Measurements from ENCODE around the gene SPACA9. TPM values are rescaled to one million over a fixed set of nuclear protein-coding genes. Genes with fewer than 3 reads are reported as not detected.

SPACA9 gene
- total RNA-seq, 1 experiment from 2014 or later: 2.5 TPM

DNA sequence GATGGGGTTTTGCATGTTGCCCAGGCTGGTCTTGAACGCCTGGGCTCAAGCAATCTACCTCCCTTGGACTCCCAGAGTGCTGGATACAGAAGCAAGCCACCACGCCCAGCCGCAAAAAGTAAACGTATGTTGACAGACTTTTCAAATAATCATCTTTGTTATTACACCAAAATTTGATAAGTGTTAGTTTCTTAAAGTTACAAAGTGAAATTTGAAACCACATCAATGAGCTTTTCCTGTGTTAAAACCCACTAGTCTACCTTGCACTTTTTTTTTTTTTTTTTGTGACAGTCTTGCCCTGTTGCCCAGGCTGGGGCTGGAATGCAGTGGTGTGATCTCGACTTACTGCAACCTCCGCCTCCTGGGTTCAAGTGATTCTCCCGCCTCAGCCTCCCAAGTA is 29.9 kb downstream of the SPACA9 start:
- H3K4me1 Mint-ChIP-seq (ENCODE audit: low read depth, unreplicated experiment): no peaks in the 10 kb centered on the region
- peaks cover 24% of the 10 kb centered on the region for H3K36me3 Mint-ChIP-seq (ENCODE audit: insufficient read depth, unreplicated experiment)
- TF ChIP-seq, protein P1, sequence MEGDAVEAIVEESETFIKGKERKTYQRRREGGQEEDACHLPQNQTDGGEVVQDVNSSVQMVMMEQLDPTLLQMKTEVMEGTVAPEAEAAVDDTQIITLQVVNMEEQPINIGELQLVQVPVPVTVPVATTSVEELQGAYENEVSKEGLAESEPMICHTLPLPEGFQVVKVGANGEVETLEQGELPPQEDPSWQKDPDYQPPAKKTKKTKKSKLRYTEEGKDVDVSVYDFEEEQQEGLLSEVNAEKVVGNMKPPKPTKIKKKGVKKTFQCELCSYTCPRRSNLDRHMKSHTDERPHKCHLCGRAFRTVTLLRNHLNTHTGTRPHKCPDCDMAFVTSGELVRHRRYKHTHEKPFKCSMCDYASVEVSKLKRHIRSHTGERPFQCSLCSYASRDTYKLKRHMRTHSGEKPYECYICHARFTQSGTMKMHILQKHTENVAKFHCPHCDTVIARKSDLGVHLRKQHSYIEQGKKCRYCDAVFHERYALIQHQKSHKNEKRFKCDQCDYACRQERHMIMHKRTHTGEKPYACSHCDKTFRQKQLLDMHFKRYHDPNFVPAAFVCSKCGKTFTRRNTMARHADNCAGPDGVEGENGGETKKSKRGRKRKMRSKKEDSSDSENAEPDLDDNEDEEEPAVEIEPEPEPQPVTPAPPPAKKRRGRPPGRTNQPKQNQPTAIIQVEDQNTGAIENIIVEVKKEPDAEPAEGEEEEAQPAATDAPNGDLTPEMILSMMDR (IDR thresholded peaks at IDR 0.05; ENCODE audit: unreplicated experiment): no peak
- CTCF ChIA-PET: no interaction called here
- intact Hi-C loops (cut with micrococcal nuclease; ENCODE audit: unreplicated experiment): no loop called here
- no peaks in the 10 kb centered on the region for H3K9me3 Mint-ChIP-seq (ENCODE audit: low read depth, unreplicated experiment)
- H3K27ac Mint-ChIP-seq (ENCODE audit: unreplicated experiment): no peak overlapping the region
- no peak for DNase-seq
- no peaks in the 10 kb centered on the region for H3K27me3 Mint-ChIP-seq (ENCODE audit: unreplicated experiment)
- no peak overlapping the region for H3K4me3 Mint-ChIP-seq (ENCODE audit: low read depth, unreplicated experiment)
- no TSS peak for BruUV-seq (replicated peaks)

- no TSS peak for BruUV-seq (replicated peaks)
- no peak overlapping the region for H3K4me3 Mint-ChIP-seq (ENCODE audit: low read depth, unreplicated experiment)
- H3K27me3 Mint-ChIP-seq (ENCODE audit: unreplicated experiment): no peaks in the 10 kb centered on the region
- DNase-seq: no peak
- no peak overlapping the region for H3K27ac Mint-ChIP-seq (ENCODE audit: unreplicated experiment)
- TF ChIP-seq, protein P1 (IDR thresholded peaks at IDR 0.05; ENCODE audit: unreplicated experiment): no peak
- H3K36me3 Mint-ChIP-seq (ENCODE audit: insufficient read depth, unreplicated experiment): peaks cover 23% of the 10 kb centered on the region
- no peaks in the 10 kb centered on the region for H3K9me3 Mint-ChIP-seq (ENCODE audit: low read depth, unreplicated experiment)
- intact Hi-C loops (cut with micrococcal nuclease; ENCODE audit: unreplicated experiment): no loop called here
- H3K4me1 Mint-ChIP-seq (ENCODE audit: low read depth, unreplicated experiment): no peaks in the 10 kb centered on the region
- CTCF ChIA-PET: interaction anchor here (0.6 kb wide), 1 partner anchor 239 kb away, joined by 3 read pairs; no protein-coding TSS in a partner anchor
These were observed 30.6 kb downstream of the SPACA9 start for GRCh38 chr9:132909311-132909710.

DNA sequence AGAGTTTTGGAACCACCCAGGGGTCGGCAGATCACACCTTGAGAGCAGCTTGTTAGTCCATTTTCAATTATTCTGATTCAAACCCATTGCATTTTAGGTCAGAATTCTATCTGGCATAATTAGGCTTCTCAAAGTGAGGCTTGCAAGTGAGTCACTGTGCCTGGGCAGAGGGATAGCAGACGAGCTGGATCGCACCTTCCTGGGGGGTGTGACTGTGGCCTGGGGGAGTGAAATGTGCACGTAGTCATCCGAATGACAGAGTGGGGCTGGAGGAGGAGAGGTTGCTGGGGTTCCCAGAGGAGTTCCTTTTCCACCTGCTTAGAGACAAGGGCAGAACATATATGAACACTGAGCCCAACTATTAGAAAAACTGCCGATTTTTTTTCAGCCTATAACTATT is 31.7 kb downstream of the SPACA9 start:
- DNase-seq: no peak
- Mint-ChIP-seq H3K4me3 (ENCODE audit: low read depth, unreplicated experiment) (no peak overlapping the region), H3K27ac (ENCODE audit: unreplicated experiment) (no peak overlapping the region), H3K9me3 (ENCODE audit: low read depth, unreplicated experiment) (no peaks in the 10 kb centered on the region), H3K4me1 (ENCODE audit: low read depth, unreplicated experiment) (no peaks in the 10 kb centered on the region), H3K27me3 (ENCODE audit: unreplicated experiment) (no peaks in the 10 kb centered on the region), H3K36me3 (ENCODE audit: insufficient read depth, unreplicated experiment) (peaks cover 22% of the 10 kb centered on the region)
- TF ChIP-seq, protein P1 (IDR thresholded peaks at IDR 0.05; ENCODE audit: unreplicated experiment): no peak
- no TSS peak for BruUV-seq (replicated peaks)
- CTCF ChIA-PET: no interaction called here
- intact Hi-C loops (cut with micrococcal nuclease; ENCODE audit: unreplicated experiment): no loop called here

DNA sequence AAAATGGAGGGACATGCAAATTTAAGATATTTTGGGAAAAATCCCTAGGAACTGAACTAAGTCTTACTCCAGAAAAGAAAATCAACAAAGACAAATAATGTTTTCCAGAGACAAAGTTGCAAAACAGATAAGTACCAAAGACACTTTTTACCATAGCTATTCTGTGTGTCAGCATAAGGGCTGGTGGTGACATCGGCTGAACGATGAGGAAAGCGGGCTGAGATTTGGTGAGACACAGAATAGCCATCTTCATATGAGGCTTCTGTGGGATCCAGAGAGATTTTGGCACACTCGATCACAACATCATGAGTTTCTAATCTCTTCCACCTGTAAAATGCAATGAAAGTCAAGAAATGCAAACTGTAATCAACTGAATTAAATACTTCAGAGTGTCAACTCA is 33.4 kb downstream of the SPACA9 start:
- peaks cover 15% of the 10 kb centered on the region for H3K36me3 Mint-ChIP-seq (ENCODE audit: insufficient read depth, unreplicated experiment)

More for the DNA sequence above, 33.4 kb downstream of the SPACA9 start:
- CTCF ChIA-PET: interaction anchor here (0.7 kb wide), 1 partner anchor 18 kb away, joined by 4 read pairs; no protein-coding TSS in a partner anchor
- Mint-ChIP-seq H3K27me3 (ENCODE audit: unreplicated experiment) (no peaks in the 10 kb centered on the region), H3K4me1 (ENCODE audit: low read depth, unreplicated experiment) (no peaks in the 10 kb centered on the region), H3K9me3 (ENCODE audit: low read depth, unreplicated experiment) (no peaks in the 10 kb centered on the region), H3K27ac (ENCODE audit: unreplicated experiment) (no peak overlapping the region), H3K4me3 (ENCODE audit: low read depth, unreplicated experiment) (no peak overlapping the region)
- BruUV-seq (replicated peaks): no TSS peak
- TF ChIP-seq, protein P1 (IDR thresholded peaks at IDR 0.05; ENCODE audit: unreplicated experiment): no peak
- intact Hi-C loops (cut with micrococcal nuclease; ENCODE audit: unreplicated experiment): no loop called here
- no peak for DNase-seq

All from Calu3 (cell line).